Measurements from ENCODE around the gene SYDE1.

Gene SYDE1

GRCh38 chr19:15108845-15109767, 1.9 kb downstream of the SYDE1 start:
- DNase-seq = no peak

DNA sequence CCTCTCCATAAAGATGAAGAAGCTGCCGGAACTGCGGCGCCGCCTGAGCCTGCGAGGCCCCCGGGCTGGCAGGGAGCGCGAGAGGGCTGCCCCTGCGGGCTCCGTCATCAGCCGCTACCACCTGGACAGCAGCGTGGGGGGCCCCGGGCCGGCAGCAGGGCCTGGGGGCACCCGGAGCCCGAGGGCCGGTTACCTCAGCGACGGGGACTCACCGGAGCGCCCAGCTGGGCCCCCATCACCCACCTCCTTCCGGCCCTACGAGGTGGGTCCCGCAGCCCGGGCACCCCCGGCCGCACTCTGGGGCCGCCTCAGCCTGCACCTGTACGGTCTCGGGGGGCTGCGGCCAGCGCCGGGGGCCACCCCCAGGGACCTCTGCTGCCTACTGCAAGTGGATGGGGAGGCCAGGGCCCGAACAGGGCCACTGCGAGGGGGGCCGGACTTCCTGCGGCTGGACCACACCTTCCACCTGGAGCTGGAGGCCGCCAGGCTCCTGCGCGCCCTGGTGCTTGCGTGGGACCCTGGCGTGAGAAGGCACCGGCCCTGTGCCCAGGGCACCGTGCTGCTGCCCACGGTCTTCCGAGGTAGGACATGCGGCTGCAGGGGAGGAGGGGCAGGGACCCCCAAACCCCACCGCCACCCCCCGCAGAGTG, 2.7 kb downstream of the SYDE1 start:
- DNase-seq = no peak

- no peak for DNase-seq
Observed at GRCh38 chr19:15110418-15110815, 3.2 kb downstream of the SYDE1 start.

GRCh38 chr19:15111758-15112157, 4.6 kb downstream of the SYDE1 start:
- DNase-seq = no peak

DNA sequence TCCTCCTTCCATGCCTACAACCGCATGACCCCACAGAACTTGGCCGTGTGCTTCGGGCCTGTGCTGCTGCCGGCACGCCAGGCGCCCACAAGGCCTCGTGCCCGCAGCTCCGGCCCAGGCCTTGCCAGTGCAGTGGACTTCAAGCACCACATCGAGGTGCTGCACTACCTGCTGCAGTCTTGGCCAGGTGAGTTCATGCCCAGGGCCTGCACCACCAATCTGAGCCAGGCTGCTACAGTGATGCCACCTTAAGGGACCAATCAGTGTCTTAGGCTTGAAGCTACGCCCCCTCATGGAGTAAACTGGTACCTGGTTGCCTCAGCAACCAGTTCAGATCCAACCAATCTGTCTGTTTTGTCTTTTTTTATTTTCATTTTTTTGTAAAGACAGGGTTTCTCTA, 5.2 kb downstream of the SYDE1 start:
- no peak for DNase-seq

GRCh38 chr19:15113245-15114152, 6.3 kb downstream of the SYDE1 start:
- no peak for DNase-seq

- DNase-seq = no peak
Observed at GRCh38 chr19:15114153-15114540, 6.9 kb downstream of the SYDE1 start.

- DNase-seq = no peak
Observed at GRCh38 chr19:15115080-15115479, 7.9 kb downstream of the SYDE1 start.

DNA sequence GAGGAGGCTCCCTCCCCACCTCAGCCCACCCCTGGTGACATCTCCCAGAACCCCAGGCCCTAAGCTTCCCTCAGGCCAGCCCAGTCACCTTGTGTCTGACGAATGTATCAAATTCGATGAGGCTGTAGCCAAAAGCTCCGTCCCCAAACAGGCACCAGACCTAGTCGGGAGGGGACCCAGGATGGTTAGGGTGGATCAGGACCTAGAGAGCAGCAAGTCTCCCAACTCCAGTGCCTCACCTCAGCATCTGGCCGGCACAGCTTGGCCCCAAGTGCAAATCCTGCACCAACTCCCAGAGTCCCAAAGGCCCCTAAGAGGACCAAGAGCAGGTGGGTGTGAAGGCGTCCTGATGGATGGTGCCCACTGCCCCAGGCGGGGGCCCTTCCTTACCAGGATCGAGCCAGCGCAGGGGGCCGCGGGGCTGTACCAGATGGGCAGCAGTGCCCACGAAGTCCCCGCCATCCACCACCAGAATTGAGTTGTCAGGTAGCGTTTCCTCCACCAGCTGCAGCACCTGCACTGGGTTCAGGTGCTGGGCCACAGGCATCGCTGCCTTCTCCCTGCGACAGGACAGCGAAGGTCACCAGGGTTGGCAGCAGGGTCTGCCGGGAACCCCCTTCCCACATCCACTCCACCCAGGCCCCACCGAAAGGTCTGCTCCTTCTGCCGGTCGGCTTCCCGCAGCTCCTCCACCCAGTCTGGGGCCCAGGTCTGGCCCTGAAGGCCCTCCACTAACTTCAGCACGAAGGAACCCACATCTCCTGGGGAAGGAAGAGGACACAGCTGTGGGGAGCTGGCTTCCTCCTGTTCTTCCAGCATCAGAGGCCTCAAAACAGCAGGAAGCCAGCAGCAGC, 8.8 kb downstream of the SYDE1 start:
- DNase-seq = no peak

DNA sequence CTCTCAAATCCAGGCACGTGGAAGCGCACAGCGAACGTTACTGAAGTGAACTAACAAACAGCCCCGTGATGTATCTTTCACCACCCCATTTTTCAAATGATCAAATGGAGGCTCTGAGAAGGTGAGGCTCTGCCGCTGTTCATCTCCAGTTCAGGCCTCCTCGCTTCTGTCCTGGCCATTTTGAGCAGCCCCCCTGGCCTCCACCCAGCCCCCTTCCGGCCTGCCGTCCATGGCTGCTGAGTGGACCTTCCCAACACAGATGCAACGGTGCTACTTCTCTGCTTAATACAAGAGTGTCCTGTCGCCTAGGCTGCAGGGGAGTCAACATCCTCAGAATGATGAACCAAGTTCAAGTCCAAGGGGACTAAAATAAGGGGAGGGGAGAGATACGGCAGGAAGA, 9.7 kb downstream of the SYDE1 start:
- no peak for DNase-seq

GRCh38 chr19:15118248-15118647, 11.0 kb downstream of the SYDE1 start:
- DNase-seq = no peak

DNA sequence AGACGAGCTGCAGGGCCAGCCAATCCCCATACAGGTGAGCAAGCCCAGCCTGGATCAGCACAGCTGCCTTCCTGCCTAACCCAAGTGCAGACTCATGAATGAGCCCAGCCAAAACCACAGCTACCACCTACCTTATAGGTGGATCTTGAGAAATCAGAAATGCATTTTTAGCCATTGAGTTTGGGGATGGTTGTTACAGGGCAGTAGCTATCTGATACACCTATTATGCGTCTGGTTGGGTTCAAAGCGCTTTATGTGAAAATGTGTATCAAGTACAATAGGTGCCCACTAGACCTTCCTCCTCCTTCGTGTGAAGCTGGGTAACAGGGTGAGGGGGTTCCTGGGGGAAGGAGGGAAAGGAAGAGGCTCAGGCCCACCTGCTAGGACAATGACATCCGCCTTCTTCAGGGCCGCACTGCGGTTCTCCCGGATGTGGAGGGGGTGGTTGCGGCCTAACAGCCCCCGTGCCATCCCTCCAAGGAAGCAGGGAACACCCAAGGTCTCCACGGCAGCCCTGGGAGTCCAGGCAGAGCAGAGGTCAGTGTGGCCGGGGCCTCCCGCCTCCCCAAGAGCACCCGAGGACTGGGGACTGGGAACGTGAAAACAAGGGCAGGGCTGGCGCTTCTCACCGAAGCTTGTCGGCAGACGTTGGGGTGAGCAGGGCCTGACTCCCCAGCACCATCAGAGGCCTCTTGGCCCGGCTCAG, 11.7 kb downstream of the SYDE1 start:
- no peak for DNase-seq

DNA sequence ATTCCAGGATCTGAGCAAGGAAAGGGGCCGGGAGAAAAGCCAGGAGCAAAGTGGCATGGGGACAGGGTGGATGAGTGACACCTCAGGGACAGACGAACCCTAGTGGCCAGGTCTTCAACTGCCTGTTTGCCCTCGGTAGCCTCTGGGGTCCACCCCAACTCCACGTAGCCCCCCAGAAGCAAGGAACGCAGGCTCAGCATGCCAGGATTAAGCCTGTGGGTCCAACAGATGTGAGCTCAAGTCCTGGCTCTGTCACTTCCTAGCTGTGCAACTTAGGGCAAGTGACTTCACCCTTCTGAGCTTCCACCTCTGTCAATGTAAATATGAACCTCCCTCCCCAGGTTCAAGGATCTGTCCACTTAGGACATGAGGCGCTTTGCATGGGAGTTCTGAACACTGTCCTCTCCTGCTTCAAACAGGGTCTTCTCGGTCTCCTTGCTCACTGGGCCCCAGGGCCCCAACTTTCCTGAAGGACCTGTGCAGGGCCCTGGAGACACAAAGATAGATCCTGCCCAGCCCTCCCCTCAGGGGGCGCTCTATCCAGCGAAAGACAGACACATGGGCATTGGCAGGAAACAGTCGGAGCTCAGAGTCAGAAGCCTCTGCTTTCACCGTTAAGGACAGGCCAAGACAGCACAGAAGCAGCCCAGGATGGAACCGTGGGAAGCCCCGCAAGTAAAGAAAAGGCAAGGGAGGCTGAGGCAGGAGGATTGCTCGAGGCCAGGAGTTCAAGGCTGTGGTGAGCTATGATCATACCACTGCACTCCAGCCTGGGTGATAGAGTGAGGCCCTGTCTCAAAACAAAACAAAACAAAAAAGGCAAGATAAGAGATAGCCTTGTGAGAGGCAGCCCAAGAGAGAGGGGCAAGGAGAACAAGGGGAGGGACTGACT, 13.2 kb downstream of the SYDE1 start:
- DNase-seq = no peak

DNA sequence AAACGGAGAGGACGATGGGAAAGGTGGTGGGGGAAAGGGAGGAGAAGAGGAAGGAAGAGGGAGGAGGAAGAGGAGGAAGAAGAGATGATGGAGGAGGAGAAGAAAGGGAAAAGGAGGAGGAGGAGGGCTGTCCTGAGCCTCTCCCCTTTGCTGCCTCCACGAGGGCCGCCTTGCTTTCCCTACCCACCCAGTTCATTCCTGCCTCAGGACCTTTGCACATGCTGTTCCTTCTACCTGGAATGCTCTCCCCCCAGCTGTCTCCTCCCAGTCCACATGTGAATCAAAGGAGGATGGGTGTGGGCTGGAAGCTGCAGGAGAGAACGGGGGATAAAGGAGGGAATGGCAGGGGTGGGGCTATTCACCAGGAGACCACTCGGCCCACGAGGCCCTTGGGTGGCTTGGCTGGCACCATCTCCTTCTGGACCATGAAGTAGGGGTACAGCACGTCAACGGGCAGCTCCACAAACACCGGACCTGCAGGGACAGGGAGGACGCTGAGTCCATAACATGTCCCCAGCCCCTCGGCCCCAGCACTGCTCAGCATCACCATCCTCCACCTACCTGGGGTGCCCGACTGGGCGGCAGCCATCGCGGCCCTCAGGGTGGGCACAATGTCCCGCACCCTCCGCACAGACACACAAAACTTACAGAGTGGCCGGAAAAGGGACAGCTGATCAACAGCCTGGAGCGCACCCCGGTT, 15.3 kb downstream of the SYDE1 start:
- no peak for DNase-seq

GRCh38 chr19:15123031-15123890, 16.1 kb downstream of the SYDE1 start:
- DNase-seq = no peak

- DNase-seq = peak; percentile 97 to 99
Observed at GRCh38 chr19:15123900-15124299, 16.7 kb downstream of the SYDE1 start.

- DNase-seq = peak in 1 of 2 experiments; percentile 42
Observed at GRCh38 chr19:15124572-15125231, 17.5 kb downstream of the SYDE1 start.
